HG02623 (cell line): Measurements from ENCODE around the gene ST3GAL4.
"Not testable (repeated sequence)": the region's sequence is repeated elsewhere in the genome, so short reads cannot be mapped to it uniquely, and the experiment has no call there.

ENCODE experiments used
- ATAC-seq: cut with Tn5 transposase; IDR thresholded peaks from one replicate; pipeline ENCODE4 v1.9.1; 2021; ENCODE audit warnings: moderate library complexity; ENCODE audit not compliant: unreplicated experiment

ST3GAL4 gene

GRCh38 chr11:126362879-126363655, 7.6 kb downstream of the ST3GAL4 start:
- ATAC-seq: no peak

GRCh38 chr11:126363706-126364248, 8.3 kb downstream of the ST3GAL4 start:
- ATAC-seq: no peak

GRCh38 chr11:126364735-126365134, 9.2 kb downstream of the ST3GAL4 start:
- not testable (repeated sequence) for ATAC-seq

- not testable (repeated sequence) for ATAC-seq
Observed at GRCh38 chr11:126365508-126365907, 10.0 kb downstream of the ST3GAL4 start.

- no peak for ATAC-seq
Observed at GRCh38 chr11:126366064-126366822, 10.8 kb downstream of the ST3GAL4 start.

- not testable (repeated sequence) for ATAC-seq
Observed at GRCh38 chr11:126366823-126367654, 11.6 kb downstream of the ST3GAL4 start.

- not testable (repeated sequence) for ATAC-seq
Observed at GRCh38 chr11:126367806-126368205, 12.3 kb downstream of the ST3GAL4 start.

GRCh38 chr11:126368336-126369119, 13.0 kb downstream of the ST3GAL4 start:
- ATAC-seq: not testable (repeated sequence)

- ATAC-seq: no peak
Observed at GRCh38 chr11:126370016-126370415, 14.5 kb downstream of the ST3GAL4 start.

GRCh38 chr11:126371595-126371994, 16.1 kb downstream of the ST3GAL4 start:
- no peak for ATAC-seq

- ATAC-seq: not testable (repeated sequence)
Observed at GRCh38 chr11:126373389-126374066, 18.0 kb downstream of the ST3GAL4 start.

- ATAC-seq: not testable (repeated sequence)
Observed at GRCh38 chr11:126374562-126375300, 19.2 kb downstream of the ST3GAL4 start.

- no peak for ATAC-seq
Observed at GRCh38 chr11:126375726-126376125, 20.2 kb downstream of the ST3GAL4 start.

- ATAC-seq: no peak
Observed at GRCh38 chr11:126378763-126379162, 23.3 kb downstream of the ST3GAL4 start.

GRCh38 chr11:126380909-126381308, 25.4 kb downstream of the ST3GAL4 start:
- ATAC-seq: no peak

- not testable (repeated sequence) for ATAC-seq
Observed at GRCh38 chr11:126381960-126382359, 26.5 kb downstream of the ST3GAL4 start.

GRCh38 chr11:126382641-126383040, 27.2 kb downstream of the ST3GAL4 start:
- ATAC-seq: not testable (repeated sequence)
